Epithelial cell of esophagus (primary cell): ENCODE data around the gene TSSK3.

Source experiments
- DNase-seq: peaks from one replicate; pipeline ENCODE4 v3.0.0; 2010; ENCODE audit warnings: low read depth
- H3K4me3 ChIP-seq: 2 replicates; pipeline ENCODE4 v1.5.1; 2011; ENCODE audit warnings: mild to moderate bottlenecking, low read length, control low read depth
- CTCF ChIP-seq: IDR thresholded peaks from 2 replicates; pipeline ENCODE4 v1.5.1; 2011; ENCODE audit warnings: low read depth, mild to moderate bottlenecking, low read length, control low read depth, inconsistent platforms; ENCODE audit not compliant: insufficient read depth; ENCODE audit errors: missing control alignments

The TSSK3 gene

GRCh38 chr1:32330558-32331151 is 31.7 kb upstream of the TSSK3 start:
- H3K4me3 ChIP-seq = no peak overlapping the region
- no peak for DNase-seq
- no peak for TF ChIP-seq CTCF

DNA sequence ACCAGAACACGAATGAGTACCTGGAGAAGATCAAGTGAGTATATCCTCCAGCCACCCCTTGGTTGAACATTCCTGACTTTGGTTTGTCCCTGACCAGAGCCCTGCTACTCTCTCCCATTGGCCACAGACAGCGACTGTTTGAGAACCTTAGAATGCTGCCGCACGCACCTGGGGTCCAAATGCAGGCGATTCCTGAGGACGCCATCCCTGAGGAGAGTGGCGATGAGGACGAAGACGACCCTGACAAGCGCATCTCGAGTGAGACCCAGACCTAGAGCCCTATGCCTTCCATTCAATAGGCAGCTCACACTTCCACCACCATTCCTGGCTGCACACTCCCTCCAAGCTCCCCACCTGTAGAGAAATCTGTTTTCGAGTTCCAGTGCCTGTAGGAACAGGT is 30.8 kb upstream of the TSSK3 start:
- no peak for TF ChIP-seq CTCF
- H3K4me3 ChIP-seq = no peak overlapping the region
- no peak for DNase-seq

DNA sequence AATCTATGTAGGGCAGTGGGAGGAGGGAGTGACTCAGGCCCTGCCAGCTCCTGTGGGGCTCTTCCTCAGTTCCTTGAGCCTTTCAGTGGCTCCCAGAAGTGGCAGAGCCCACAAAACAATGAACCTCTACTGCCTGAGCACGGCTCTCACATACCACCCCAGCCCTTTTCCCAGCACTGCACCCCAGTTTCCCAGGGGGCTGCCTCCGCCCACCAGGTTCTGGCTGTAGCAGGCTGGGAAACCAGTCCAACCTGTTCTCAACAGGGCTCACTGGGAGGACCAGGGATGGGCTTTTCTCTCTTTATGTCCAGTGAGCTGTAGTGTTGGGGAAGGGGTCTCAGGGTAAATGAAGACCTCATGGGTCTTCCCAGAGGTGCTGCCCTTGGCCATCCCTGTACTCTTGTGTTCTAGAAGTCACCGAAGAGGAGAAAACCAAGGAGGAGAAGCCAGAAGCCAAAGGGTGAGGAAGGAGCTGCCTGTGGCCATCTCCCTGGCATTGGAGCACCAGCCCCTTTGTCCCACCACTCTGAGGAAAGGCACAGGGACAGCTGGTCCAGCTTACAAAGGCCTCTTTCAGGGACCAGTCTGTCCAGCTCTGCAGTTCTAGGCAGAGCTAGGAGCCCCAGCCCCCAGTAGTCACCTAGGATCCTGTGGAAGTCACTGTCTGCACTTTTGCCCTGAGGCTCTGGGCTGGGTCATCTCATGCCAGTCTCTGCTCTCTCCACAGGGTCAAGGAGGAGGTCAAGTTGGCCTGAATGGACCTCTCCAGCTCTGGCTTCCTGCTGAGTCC is 29.9 kb upstream of the TSSK3 start:
- no peak overlapping the region for H3K4me3 ChIP-seq
- TF ChIP-seq CTCF = no peak
- DNase-seq = peak; percentile 71

GRCh38 chr1:32333251-32333963 is 28.9 kb upstream of the TSSK3 start:
- no peak overlapping the region for H3K4me3 ChIP-seq
- DNase-seq = no peak
- TF ChIP-seq CTCF = no peak

- no peak overlapping the region for H3K4me3 ChIP-seq
- no peak for DNase-seq
- no peak for TF ChIP-seq CTCF
Measured at GRCh38 chr1:32334274-32334861, 28.0 kb upstream of the TSSK3 start.

DNA sequence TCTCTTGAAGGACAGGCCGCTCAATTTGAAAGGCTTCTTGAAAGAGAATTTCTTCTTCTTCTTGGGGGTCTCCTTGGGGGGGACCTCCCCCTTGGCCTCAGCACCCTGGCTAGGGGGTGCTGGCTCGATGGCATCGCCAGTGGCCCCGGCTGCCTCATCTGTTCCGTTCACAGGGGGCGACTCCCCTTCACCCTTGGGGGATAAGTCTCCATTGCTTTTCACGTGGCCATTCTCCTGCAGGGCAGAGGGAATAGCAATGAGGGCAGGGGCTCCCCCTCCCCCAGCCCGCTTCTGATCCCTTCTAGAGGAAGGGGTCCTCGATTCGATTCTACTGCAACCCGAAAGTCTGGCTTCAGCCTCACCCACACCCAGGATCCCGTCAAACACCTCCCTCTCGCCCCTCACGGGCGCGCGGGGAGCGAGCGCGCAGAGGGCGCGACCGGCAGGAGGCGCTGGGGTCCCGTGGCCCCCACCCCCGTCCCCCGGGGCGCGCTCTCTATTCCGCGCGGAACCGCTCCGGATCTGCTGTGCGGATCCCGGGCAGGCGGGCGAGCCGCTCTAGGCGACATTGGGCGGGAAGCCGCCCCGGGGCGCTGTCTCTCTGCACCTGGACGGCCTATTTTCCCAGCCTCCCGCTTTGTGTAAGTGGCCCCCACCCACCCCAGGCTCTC is 27.3 kb upstream of the TSSK3 start:
- peak; percentile 35 for DNase-seq
- peak overlapping the region; percentile 47 for H3K4me3 ChIP-seq
- peak; percentile 36 for TF ChIP-seq CTCF
